ENCODE results near the gene CASTOR2.
"Not testable (repeated sequence)": the region's sequence is repeated elsewhere in the genome, so short reads cannot be mapped to it uniquely, and the experiment has no call there.

The CASTOR2 gene

DNA sequence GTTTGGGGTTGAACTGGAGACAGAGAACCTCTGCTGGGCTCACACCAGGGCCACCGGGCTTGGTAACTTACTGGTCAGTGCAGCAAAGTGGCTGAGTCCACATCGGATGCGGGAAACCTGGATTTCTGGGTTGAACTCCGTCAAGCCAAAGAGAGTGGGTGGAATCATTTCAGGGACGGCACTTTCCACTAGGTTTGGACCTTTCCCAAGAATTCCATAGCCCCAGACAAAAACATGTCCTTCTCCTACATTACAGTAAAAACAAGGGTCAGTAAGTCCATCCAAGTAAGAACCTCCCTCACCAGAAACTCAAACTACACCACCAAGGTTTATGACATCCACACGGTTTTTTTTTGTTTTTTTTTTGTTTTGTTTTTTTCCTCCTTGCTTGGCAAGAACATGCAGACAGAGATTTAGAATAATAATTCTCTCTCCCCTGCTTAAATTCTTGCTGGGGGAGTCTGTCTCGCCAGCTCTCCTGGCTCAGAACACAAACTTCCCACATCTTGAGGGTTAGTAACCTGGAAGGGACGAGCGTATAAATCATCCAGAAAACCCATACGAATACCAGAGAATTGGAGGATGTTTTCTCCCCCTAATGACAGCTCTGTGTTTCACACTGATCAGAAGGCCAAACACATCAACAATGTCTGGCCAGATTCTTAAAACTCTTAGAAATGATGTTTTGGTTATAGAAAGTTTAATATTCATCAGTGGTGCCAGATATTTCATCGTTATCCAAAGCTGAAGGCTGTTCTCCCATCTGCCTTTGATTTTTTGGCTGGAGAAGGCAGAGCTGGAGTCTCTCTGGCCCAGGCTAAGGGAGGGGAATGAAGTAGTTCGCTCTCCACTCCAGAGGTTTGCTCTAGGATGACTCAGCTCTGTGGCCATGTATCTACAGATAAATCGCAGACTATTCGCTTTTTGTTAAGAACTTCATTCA, 91.6 kb downstream of the CASTOR2 start:
- no peaks in the 10 kb centered on the region for H3K27me3 Mint-ChIP-seq
- ATAC-seq: no peak
- H3K4me1 Mint-ChIP-seq: no peaks in the 10 kb centered on the region
- no peak overlapping the region for H3K4me3 Mint-ChIP-seq
- no peak for DNase-seq
- no peaks in the 10 kb centered on the region for H3K9me3 Mint-ChIP-seq
- H3K27ac Mint-ChIP-seq: peak overlapping the region; percentile 39
- peaks cover 42% of the 10 kb centered on the region for H3K36me3 Mint-ChIP-seq (ENCODE audit: low read depth)

GRCh38 chr7:75058406-75058805, 93.9 kb downstream of the CASTOR2 start:
- no peak for ATAC-seq

DNA sequence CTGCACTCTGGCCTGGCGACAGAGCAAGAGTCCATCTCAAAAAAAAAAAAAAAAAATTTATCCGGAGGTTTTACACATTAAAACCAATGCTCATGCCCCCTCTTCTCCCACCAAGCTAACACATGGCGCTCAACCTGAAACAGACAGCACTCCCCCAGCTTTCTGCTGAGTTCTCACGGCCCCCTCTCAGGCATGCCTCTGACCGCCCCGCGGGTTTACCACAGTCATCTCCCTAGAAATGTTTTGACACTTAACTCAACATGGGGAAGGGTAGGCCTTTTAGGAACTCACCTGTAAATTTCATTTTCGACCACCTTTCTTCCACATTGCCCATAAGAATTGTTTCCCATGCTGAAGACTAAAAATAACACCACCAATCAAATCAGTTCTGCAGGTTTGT, 99.8 kb downstream of the CASTOR2 start:
- H3K27ac Mint-ChIP-seq: no peak overlapping the region
- ATAC-seq (no peak), DNase-seq (no peak)
- H3K9me3 Mint-ChIP-seq: no peaks in the 10 kb centered on the region
- no peak overlapping the region for H3K4me3 Mint-ChIP-seq
- H3K36me3 Mint-ChIP-seq (ENCODE audit: low read depth): peaks cover 47% of the 10 kb centered on the region
- no peaks in the 10 kb centered on the region for H3K4me1 Mint-ChIP-seq
- H3K27me3 Mint-ChIP-seq: no peaks in the 10 kb centered on the region

More at GRCh38 chr7:75058406-75058805, 93.9 kb downstream of the CASTOR2 start:
- peaks cover 54% of the 10 kb centered on the region for H3K36me3 Mint-ChIP-seq (ENCODE audit: low read depth)
- H3K4me3 Mint-ChIP-seq: no peak overlapping the region
- no peaks in the 10 kb centered on the region for H3K4me1 Mint-ChIP-seq
- no peak overlapping the region for H3K27ac Mint-ChIP-seq
- no peak for DNase-seq
- H3K27me3 Mint-ChIP-seq: no peaks in the 10 kb centered on the region
- H3K9me3 Mint-ChIP-seq: no peaks in the 10 kb centered on the region

DNA sequence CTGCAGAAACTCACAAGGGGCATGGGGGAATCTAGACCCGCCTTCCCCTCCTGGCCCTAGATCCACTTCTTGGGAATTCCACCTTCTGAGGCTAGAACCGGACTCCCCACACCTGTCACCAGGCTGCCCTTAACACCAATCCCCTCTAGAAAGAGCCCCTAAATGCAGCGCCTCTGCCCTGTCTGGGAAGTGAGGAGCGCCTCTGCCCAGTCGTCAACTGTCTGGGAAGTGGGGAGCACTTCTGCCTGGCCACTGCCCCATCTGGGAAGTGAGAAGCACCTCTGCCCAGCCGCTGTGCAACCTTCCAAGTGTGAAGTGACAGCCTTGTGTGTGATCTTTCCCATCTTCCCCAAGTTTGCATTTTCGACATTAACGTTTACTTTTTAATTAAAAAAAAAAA, 100.3 kb downstream of the CASTOR2 start:
- Mint-ChIP-seq H3K27me3 (no peaks in the 10 kb centered on the region), H3K4me1 (no peaks in the 10 kb centered on the region), H3K4me3 (no peak overlapping the region), H3K9me3 (no peaks in the 10 kb centered on the region), H3K36me3 (ENCODE audit: low read depth) (peaks cover 49% of the 10 kb centered on the region), H3K27ac (no peak overlapping the region)
- ATAC-seq (no peak), DNase-seq (no peak)

DNA sequence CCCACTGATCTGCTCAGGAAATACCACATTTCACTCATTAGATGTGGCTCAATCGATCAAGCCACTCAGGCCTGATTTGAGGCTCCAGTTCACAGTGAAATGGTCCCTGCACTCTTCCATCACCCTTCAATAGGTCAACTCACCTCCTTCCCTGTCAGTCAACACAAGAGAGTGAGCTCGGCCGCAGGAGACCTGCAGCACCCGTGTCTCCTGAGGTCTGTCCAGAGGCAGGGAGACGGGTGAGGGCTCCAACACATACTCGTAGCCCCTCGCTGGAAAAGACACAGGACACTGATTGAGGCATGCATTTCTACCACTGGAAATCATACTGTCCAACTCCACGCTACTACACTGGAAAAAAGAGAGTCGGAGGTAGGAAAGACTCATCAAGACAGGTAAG, 102.0 kb downstream of the CASTOR2 start:
- Mint-ChIP-seq H3K4me3 (no peak overlapping the region), H3K4me1 (peaks cover under 1% of the 10 kb centered on the region), H3K27ac (no peak overlapping the region), H3K36me3 (ENCODE audit: low read depth) (peaks cover 49% of the 10 kb centered on the region), H3K27me3 (no peaks in the 10 kb centered on the region), H3K9me3 (no peaks in the 10 kb centered on the region)
- DNase-seq (no peak), ATAC-seq (no peak)

DNA sequence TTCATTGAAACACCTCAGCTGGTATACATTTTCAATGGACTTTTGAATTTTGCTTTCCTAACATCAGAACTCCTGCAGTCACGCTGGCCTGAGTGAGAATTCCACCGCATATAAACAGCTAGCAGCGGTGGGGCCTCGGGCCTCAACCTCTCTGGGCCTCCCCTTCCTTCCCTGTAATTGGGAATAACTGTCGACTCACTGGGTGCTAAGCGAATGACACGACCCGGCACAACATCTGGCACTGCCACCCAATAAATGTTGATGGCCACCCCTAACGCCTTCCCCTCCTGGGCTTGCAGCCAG, 108.4 kb downstream of the CASTOR2 start:
- Mint-ChIP-seq H3K27ac (peak overlapping the region; percentile 98), H3K36me3 (ENCODE audit: low read depth) (peaks cover 23% of the 10 kb centered on the region), H3K4me1 (peaks cover 15% of the 10 kb centered on the region), H3K9me3 (no peaks in the 10 kb centered on the region), H3K27me3 (no peaks in the 10 kb centered on the region), H3K4me3 (peak overlapping the region; percentile 96)
- no peak for ATAC-seq
- no peak for DNase-seq

DNA sequence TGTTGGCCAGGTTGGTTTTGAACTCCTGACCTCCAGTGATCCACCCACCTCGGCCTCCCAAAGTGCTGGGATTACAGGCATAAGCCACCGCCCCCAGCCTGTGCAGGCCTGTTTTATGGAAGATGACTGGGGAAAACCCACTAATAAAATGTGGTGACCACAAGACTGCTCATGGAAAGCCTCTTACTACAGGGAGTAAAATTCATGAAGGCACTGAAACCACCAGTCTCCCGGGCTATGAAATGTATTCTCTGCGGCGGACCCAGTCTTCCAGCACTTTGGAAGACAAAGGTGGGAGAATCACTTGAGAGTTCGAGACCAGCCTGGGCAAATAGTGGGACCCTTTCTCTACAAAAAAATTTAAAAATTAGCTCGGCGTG, 109.7 kb downstream of the CASTOR2 start:
- H3K4me1 Mint-ChIP-seq: peaks cover 15% of the 10 kb centered on the region
- not testable (repeated sequence) for DNase-seq, H3K27me3 Mint-ChIP-seq, ATAC-seq, H3K9me3 Mint-ChIP-seq
- peak overlapping the region; percentile 96 for H3K4me3 Mint-ChIP-seq
- H3K27ac Mint-ChIP-seq: peak overlapping the region; percentile 89
- H3K36me3 Mint-ChIP-seq (ENCODE audit: low read depth): peaks cover 16% of the 10 kb centered on the region

All from activated naive CD8-positive, alpha-beta T cell treated with anti-CD3 and anti-CD28 coated beads, Interleukin-2, amount 50 U/mL, for 24 hours (primary cell).